Measurements from ENCODE around the gene TSPAN4.

The TSPAN4 gene

DNA sequence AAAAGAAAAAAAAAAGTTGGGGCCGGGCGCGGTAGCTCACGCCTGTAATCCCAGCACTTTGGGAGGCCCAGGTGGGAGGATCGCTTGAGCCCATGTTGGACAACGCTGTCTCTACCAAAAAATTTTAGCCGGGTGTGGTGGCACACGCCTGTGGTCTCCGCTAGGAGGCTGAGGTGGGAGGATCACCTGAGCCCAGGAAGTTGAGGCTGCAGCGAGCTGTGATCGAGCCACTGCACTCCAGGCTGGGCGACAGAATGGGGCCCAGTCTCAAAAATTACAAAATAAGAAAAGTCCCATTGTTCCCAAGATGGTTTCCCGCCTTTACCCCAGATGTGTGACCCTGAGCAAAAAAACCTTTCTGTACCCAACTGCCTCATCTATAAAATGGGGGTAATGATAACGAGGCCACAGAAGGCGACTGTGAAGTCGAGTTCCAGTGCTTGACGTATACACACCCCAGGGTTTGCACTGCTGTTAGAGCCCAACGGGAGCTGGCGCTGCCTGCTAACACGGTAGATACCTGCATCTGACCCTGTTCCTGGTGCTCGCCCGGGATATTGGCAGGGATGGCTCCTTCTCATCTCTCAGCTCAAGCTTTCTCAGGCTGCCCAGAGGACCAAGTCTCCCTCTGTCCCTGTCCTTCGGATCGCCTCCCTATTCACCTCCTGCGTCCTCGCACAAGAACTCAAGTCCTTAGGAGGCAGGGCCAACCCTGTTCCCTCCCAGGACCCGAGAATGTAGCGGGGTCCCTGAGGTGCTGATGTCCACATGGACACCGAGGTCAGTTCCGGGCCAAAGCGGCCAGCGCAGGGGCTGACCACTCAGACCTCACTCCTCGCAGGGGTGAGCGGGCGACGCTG, 34.0 kb upstream of the TSPAN4 start:
- DNase-seq = no peak

DNA sequence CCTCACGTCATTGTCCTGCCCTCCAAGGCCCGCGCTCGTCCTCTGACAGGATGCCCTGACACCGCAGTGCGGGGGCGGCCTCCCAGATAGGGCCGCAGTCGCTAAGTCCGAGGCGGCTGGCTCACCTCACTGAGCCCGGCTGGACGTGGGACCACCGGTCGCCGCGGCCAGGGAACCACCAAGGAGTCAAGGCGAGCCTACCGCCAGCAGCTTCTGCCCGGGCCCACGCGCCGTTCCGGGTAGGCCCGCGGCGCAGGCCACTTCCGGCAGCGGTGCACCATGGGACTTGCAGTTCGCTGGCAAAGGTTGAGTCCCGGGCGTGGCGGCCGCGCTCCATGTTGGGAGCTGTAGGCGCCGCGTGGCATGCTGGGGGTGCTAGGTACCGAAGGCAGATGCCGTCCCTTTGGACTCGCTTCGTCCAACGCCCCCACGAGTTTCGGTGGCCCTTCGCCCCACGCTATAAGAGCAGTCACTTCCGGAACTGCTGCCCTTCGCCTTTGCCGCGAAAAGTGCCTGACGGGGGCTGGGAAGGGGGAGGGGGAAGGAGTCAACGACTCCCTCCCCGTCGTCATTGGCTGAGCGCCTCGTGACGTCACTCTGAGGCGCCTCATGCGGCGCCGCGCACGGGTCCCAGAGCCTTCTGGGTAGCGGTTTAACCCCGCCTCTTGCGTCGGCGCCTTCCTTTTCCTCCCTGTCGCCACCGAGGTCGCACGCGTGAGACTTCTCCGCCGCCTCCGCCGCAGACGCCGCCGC, 33.2 kb upstream of the TSPAN4 start, which contains the start of gene RPLP2:
Gene RPLP2, plus strand, starts transcription at position 681 of the 753 bp plus-strand sequence. CDS start 268 bp downstream, outside the sequence.
- DNase-seq = peak; percentile 96

DNA sequence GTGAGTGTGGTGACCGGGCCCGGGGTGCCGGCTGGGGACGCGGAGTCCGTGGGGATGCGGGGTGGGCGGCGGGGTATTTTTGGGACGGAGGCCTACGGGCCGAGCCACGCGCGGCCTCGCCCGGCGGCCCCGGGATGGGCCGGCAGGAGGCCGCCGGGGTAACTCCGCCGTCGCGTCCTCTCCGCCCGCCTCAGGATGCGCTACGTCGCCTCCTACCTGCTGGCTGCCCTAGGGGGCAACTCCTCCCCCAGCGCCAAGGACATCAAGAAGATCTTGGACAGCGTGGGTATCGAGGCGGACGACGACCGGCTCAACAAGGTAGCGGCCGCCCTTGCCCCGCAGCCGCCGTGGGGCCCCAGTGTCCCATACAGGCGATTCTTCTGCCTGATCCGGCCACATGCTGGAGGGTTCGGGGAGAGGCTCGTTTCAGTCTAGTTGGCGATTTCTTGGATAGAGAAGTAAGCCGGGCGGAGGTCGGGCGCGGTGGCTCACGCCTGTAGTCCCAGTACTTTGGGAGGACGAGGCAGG, 32.5 kb upstream of the TSPAN4 start:
- peak; percentile 31 for DNase-seq

DNA sequence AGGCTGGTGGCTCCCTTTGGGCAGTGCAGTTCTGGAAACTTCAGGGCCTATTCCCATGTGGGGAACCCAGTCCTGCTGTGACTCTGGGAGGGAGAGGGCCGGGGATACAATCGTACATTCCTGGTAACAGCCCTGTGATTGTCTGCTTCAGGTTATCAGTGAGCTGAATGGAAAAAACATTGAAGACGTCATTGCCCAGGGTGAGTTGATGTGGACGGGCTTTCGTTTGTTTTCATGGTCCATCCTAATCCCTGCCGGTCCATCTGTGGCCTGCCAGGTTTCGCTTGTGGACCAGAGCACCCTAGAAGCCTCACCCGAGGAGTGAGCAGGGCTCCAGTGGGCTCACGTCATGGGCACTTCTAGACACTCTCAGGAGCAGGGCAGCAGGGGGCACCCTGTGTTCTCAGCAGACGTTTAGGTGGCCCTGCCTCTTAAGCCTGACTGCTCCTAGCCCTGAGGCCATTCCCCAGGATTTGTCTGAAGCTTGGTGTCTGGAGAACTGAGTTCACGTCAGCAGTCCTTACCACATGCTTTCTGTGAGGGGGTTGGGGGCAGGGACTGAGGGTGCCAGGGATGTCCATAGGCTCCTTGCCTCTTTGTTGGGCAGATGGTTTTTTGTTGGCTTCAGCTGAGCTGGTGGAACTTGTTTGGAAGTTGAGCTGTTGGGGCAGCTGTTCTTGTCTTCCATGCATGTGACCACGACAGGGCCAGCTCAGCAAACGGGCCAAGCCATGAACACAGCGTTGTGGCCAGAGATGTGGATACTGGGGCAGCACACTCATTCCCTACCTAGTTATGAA, 31.0 kb upstream of the TSPAN4 start:
- DNase-seq = no peak

DNA sequence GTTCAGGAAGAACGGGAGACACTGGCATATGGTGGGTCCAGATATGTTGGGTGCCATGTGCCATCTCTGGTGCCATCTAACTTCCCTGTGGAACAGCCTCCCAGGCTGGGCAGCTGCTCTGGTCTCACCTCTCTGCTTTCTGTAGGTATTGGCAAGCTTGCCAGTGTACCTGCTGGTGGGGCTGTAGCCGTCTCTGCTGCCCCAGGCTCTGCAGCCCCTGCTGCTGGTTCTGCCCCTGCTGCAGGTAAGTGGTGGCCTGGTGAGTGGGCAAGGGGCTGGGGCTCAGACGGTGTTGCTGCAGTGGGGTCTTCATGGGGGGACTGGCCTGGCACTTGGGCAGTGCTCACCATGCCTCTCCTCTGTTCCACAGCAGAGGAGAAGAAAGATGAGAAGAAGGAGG, 30.3 kb upstream of the TSPAN4 start:
- DNase-seq = no peak

DNA sequence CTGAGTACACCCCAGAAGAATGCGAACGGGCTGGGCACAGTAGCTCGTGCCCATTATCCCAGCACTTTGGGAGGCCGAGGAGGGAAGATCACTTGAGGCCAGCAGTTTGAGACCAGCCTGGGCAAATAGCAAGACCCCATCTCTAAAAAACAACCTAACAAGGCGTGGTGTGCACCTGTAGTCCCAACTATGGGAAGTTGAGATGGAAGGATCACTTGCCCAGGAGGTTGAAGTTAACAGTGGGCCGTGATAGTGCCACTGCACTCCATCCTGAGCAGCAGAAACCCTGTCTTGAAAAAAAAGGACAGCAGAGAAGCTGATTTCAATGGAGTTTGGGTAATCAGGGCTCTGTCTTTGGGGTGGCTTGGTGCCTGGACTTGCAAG, 29.6 kb upstream of the TSPAN4 start:
- no peak for DNase-seq

DNA sequence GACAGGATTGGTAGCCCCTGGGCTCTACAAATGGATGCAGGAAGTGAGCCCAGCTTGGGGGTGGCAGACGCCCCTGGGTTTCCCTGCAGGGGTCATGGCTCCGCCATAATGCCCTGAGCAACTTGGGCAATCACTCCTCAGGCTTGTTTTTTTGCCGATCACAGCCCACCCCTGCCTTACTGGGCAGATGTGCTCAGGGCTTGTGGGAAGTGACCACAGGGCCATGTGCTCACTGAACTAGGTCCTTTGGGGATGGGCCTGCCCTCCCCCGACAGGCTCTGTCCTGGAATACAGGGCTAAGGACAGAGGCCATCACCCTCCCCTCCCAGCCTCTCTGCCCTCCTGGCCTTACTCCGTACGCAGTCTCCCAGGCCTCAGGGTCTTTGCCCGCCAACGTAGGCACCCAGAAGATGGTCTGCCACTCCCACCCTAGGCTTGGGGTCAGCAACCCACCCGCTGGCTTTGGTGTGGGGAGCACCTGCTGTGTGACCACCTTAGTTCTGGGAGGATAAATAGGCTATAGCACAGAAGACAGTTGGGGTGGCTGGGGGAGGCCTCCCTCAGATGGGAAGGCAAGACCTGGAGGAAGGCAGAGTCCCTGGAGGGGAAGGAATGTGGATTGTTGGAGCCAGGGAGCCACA, 29.1 kb upstream of the TSPAN4 start:
- DNase-seq = no peak

DNA sequence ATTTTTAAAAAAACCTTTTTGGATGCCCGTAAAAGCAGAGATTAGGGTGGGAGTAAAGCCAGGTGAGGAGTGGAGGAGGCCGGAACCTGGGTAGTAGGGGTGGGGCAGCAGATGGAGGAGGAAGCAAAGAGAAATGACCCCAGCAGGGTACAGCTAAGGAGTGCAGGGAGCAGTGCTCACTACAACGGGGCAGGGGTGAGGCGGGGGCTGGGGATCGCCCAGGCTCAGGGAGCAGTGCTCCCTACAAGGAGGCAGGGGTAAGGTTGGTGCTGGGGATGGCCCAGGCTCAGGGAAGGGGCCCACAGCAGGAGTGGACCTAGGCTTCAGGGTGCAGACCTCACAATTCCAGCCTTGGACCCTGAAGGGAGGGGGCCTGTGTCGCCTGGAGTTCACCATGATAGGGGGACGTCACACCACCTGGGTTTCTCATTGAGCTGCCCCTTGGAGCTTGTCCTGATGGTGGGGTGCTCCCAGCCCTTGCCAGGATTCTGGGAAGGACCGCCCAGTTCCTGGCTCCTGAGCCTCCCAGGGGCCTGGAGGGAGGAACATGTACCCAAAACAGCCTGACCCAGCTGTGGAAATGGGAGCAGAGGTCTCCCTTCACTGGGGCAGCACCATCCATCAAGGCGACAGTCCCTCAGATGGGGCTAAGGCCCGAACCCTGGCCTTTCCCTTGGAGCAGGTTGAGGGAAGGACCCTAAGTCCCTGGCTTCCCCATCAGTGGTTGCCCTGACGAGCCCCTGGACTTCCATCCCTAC, 26.8 kb upstream of the TSPAN4 start:
- no peak for DNase-seq

DNA sequence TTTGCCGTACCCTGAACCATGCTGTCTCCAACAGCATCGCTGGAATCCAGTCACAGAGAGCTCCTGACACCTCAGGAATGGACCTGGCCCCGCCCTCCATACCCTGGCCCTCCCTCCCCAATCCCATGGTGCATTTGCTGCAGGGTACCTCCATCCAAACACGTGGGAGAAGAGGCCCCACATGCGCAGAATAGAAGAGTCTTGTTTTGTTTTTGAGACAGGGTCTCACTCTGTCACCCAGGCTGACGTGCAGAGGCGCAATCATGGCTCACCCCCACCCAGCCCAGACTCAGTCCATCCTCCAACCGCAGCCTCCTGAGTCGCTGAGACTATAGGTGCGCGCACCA, 26.2 kb upstream of the TSPAN4 start:
- DNase-seq = no peak

DNA sequence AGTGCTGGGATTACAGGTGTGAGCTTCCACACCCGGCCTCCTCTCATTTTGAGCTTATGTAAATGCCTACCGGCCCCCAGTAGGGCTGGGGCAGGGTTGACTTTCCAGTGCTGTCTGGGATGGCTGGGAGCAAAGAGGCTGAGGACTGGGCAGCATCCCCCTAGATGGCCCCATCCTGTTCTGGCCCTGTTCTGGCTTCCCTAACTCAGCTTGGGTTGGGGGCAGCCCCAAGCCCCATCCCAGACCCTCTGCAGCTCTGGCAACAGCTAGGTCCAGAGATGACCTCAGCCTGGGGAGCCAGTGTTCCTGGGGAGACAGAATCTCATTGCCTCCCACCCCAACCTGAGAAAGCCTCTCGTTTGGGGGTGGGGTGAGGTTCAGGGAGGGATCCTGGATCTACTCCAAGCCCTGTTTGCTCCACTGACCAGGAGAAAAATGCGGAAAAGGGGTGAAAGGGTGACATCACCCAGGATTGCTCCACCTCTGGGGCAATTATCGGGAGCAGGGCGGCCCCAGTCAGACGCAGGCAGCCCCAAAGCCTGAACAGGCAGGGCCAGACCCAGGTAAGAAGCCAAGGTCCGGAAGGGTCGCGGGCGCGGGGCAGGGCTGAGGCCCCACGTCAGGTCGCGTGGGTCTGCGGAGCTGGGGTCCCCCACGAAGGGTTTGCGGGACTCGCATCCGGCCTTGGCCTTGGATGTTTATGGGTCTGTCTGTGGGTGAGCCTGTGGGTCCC, 24.1 kb upstream of the TSPAN4 start, which contains the start of gene PNPLA2:
Gene PNPLA2, plus strand, starts transcription at position 519 of the 733 bp plus-strand sequence. CDS start 805 bp downstream, outside the sequence.
- no peak for DNase-seq

DNA sequence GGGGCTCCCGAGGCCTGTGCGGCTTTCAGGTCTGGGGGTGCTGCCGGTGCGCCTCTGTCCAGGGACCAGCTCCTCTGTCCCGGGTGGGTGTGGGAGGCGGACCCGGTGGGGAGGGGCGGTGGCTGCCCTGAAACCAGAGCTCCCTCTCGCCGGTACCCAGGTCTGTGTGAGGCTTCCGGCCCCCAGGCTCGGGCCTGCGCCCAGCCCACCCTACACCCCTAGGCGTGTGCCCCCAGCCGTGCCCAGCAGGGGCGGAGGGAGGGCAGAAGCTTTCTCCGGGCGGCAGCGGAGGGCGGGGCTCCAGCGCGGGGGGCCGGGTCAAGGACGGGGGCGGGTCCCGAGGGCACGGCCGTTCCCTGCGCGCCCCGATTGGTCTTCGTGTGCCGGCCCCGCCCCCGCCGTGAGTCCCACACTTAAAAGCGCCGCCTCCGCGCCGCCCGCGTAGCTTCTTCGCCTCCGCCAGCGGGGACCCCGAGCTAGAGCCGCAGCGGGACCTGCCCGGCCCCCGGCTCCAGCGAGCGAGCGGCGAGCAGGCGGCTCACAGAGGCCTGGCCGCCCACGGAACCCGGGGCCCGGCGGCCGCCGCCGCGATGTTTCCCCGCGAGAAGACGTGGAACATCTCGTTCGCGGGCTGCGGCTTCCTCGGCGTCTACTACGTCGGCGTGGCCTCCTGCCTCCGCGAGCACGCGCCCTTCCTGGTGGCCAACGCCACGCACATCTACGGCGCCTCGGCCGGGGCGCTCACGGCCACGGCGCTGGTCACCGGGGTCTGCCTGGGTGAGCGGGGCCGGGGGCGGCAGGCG, 23.3 kb upstream of the TSPAN4 start:
- peak; percentile 91 for DNase-seq

DNA sequence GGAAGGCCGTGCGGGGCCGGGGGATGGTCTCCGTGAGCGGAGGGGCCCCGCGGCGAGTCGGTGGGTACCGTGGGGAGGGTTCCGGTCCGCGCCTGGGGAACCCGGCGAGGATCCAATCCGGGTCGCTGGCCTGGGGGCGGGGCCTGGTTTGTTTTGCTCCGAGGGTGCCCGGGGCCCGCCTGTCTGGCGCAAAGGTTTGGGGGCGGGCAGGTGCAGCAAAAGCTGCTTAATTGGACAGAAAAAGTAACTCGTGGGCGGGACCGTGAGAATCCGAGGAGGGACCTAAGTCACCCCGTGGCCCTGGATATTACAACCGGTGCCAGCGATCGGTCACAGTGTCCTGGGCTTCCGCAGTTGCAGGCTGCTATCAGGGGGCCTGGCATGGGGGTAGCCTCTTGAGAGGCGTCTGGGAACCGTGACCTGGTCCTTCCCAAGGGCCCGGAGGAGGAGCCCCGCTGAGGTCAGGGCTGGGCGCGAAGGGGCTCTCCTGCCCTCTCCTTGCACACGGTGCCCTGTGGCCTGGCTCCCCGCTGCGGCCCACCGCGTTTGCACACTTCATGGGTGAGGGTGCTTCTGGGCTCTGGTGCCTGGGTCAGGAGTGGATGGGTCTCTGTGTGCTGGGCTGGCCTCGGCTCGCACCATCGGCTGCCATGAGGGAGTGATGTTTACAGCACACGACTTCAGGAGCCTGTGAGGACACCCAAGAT, 22.6 kb upstream of the TSPAN4 start:
- peak; percentile 89 for DNase-seq

DNA sequence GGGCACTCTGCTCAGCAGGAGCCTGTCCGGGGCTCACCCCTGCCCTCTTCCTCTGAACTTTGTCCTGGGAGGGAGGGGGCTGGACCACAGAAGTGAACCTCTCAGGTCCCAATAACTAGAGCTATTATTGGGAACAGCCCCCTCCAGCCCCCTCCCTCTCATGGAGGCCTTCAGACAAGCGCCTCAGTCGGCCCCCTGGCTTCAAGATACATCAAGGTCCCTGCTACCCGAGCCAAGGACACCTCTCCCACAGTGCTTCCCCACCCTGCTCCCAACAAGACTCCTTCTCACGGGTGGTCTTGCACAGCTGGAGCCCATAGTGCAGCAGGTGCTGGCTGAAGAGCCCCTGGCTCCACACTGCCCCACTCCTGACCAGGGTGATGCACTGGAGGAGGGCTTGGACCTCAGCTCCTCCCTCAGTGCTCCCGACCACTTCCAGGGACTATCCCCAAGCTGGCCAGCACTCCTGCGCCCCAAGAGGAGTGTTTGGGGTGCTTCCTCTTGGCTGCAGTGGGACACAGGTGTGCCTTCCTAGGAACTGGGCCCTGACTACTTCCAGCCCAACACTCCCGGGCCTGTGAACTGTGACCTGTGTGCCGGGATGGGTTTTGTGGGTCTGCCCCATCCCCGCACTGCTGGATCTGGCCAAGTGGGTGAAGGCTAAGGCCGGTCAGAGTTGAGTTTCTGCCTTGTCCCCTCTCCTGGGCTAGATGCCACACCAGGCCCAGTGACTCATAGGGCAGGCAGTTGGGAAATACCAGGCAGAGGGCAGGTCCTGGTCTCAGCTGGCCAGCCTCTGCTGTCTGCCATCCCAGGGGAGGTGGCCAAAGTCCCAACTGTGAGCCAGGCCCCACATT, 21.8 kb upstream of the TSPAN4 start:
- no peak for DNase-seq

DNA sequence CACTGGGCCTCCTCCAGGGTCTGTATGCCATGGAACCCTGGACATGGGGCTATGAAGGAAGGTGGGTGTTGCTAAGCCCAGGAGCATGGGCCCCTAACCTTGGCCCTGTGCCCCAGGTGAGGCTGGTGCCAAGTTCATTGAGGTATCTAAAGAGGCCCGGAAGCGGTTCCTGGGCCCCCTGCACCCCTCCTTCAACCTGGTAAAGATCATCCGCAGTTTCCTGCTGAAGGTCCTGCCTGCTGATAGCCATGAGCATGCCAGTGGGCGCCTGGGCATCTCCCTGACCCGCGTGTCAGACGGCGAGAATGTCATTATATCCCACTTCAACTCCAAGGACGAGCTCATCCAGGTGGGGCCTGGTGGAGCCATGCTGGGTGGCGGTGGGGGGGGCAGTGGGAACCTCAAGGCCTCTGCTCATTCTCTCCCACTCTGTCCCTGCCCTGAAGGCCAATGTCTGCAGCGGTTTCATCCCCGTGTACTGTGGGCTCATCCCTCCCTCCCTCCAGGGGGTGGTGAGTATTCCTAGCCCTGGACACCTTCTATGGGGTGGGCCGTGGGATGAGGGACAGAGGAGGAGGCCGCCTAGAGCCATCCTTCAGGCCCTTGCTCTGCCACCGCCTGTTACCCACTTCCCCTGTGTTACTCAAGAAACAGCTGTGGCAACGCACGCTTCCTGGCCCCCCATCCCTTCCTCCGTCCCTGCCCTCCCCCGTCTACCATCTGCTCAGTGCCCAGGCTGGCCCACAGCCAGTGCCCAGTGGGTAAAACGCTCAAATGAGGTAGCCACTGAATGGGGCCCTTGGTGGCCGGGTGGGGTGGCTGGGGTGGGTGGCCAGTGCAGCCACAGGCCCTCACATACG, 20.9 kb upstream of the TSPAN4 start:
- no peak for DNase-seq

DNA sequence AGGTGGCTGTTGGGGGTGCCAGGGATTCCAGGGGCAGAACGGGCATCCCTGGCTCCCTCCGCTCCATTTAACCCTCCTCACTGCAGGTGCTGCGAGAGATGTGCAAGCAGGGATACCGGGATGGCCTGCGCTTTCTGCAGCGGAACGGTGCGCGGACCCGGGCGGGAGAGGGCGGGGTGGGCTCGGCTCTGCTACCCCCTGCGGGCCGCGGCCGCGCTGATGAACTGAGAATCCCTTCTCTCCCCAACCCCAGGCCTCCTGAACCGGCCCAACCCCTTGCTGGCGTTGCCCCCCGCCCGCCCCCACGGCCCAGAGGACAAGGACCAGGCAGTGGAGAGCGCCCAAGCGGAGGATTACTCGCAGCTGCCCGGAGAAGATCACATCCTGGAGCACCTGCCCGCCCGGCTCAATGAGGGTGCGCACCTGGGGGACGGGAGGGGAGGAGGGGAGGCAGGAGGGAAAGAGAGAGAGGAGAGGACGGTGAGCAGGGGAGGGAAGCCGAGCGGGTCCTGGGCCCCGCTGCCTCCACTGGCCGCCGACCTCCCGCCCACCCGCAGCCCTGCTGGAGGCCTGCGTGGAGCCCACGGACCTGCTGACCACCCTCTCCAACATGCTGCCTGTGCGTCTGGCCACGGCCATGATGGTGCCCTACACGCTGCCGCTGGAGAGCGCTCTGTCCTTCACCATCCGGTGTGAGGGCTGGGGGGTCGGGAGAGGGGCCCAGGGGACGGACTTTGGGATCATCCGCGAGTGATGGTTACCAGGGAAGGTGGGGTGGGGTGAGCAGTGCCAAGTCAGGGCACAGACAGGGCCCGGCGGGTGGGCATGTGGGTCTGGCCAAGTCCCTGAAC, 19.0 kb upstream of the TSPAN4 start:
- DNase-seq = no peak

DNA sequence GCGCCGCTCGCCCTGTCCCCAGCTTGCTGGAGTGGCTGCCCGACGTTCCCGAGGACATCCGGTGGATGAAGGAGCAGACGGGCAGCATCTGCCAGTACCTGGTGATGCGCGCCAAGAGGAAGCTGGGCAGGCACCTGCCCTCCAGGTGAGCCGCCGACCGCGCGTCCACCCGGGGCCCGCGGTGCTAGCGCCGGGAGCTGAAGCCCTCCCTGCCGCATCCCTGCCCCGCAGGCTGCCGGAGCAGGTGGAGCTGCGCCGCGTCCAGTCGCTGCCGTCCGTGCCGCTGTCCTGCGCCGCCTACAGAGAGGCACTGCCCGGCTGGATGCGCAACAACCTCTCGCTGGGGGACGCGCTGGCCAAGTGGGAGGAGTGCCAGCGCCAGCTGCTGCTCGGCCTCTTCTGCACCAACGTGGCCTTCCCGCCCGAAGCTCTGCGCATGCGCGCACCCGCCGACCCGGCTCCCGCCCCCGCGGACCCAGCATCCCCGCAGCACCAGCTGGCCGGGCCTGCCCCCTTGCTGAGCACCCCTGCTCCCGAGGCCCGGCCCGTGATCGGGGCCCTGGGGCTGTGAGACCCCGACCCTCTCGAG, 18.3 kb upstream of the TSPAN4 start:
- DNase-seq = no peak

All from NCI-H146 (cell line).